ENCODE data around the gene BHMT. TPM values are rescaled to one million over a fixed set of nuclear protein-coding genes. Genes with fewer than 3 reads are reported as not detected.
"Not testable (repeated sequence)": the region's sequence is repeated elsewhere in the genome, so short reads cannot be mapped to it uniquely, and the experiment has no call there.

BHMT gene
- total RNA-seq, 1 experiment from 2014 or later, result 1.2 TPM

- no peaks in the 10 kb centered on the region for H3K9me3 Mint-ChIP-seq
- ATAC-seq, result no peak
- H3K36me3 Mint-ChIP-seq, result no peaks in the 10 kb centered on the region
- DNase-seq (ENCODE audit: low spot score), result no peak
- ChIA-PET POLR2A (interaction anchor here (0.6 kb wide), 2 partner anchors 490 to 1077 kb away, joined by 3 to 4 read pairs; no protein-coding TSS in a partner anchor), CTCF (interaction anchor here (0.6 to 1.3 kb wide), 2 partner anchors 24 to 366 kb away, joined by 3 to 5 read pairs; no protein-coding TSS in a partner anchor)
- no peak overlapping the region for H3K27ac Mint-ChIP-seq
- no peaks in the 10 kb centered on the region for H3K4me1 Mint-ChIP-seq
- no peaks in the 10 kb centered on the region for H3K27me3 Mint-ChIP-seq (ENCODE audit: low read depth)
- no peak for TF ChIP-seq ZNF232 (CRISPR knock-in tag; IDR thresholded peaks at IDR 0.05)
- TF ChIP-seq ZSCAN18 (CRISPR knock-in tag; IDR thresholded peaks at IDR 0.05), result no peak
- no peak for TF ChIP-seq CTCF (IDR thresholded peaks at IDR 0.05)
- TF ChIP-seq ETV6 (CRISPR knock-in tag; IDR thresholded peaks at IDR 0.05), result no peak
- no peak for TF ChIP-seq GRHL2 (CRISPR knock-in tag; IDR thresholded peaks at IDR 0.05; ENCODE audit: insufficient replicate concordance, severe bottlenecking)
- TF ChIP-seq SOX15 (CRISPR knock-in tag; IDR thresholded peaks at IDR 0.05), result no peak
- TF ChIP-seq PRRX2 (CRISPR knock-in tag; IDR thresholded peaks at IDR 0.05), result no peak
- TF ChIP-seq MLX (CRISPR knock-in tag; IDR thresholded peaks at IDR 0.05), result no peak
- no peak for TF ChIP-seq PRDM15 (CRISPR knock-in tag; IDR thresholded peaks at IDR 0.05)
- no peak for TF ChIP-seq ZNF121 (CRISPR knock-in tag; IDR thresholded peaks at IDR 0.05)
- no peak for TF ChIP-seq ESRRA (CRISPR knock-in tag; IDR thresholded peaks at IDR 0.05; ENCODE audit: borderline replicate concordance)
- TF ChIP-seq GTF2I (CRISPR knock-in tag; conservative IDR thresholded peaks at IDR 0.05), result no peak
- TF ChIP-seq SMAD4 (CRISPR knock-in tag; IDR thresholded peaks at IDR 0.05), result no peak
- TF ChIP-seq ERG (CRISPR knock-in tag; IDR thresholded peaks at IDR 0.05), result no peak
- no peak for TF ChIP-seq GABPB1 (CRISPR knock-in tag; IDR thresholded peaks at IDR 0.05)
- no peak for TF ChIP-seq ZBTB43 (CRISPR knock-in tag; IDR thresholded peaks at IDR 0.05)
- no peak for TF ChIP-seq ZNF425 (CRISPR knock-in tag; conservative IDR thresholded peaks at IDR 0.05)
- TF ChIP-seq ATF1 (CRISPR knock-in tag; IDR thresholded peaks at IDR 0.05), result no peak
- no peak for TF ChIP-seq NFYB (CRISPR knock-in tag; conservative IDR thresholded peaks at IDR 0.05; ENCODE audit: low read depth)
- no peak for TF ChIP-seq CREM (CRISPR knock-in tag; IDR thresholded peaks at IDR 0.05)
- no peak overlapping the region for H3K4me3 Mint-ChIP-seq
These were observed 45.7 kb downstream of the BHMT start for GRCh38 chr5:79157305-79157704.

- H3K4me1 Mint-ChIP-seq; H3K36me3 Mint-ChIP-seq; ATAC-seq; DNase-seq (ENCODE audit: low spot score); POLR2A ChIA-PET; H3K27ac Mint-ChIP-seq; H3K4me3 Mint-ChIP-seq; H3K27me3 Mint-ChIP-seq (ENCODE audit: low read depth); H3K9me3 Mint-ChIP-seq: not testable (repeated sequence)
- CTCF ChIA-PET, result interaction anchor here (0.7 to 1.8 kb wide), 2 partner anchors 28 to 140 kb away, joined by 3 to 5 read pairs; no protein-coding TSS in a partner anchor
These were observed 50.0 kb downstream of the BHMT start for GRCh38 chr5:79161647-79162046.

Data from WTC11 (cell line).